ENCODE data around the gene LY6G6C. TPM values are rescaled to one million over a fixed set of nuclear protein-coding genes. Genes with fewer than 3 reads are reported as not detected.

The LY6G6C gene
- total and polyA plus RNA-seq, 10 of the 15 experiments (the other 5 are each of a cell fraction or from before 2014, with no cell fraction given), result not detected

- Histone ChIP-seq H3K27ac (ENCODE audit: control insufficient read depth, insufficient read depth) (no peak overlapping the region), H3K4me3 (no peak overlapping the region), H3K79me2 (ENCODE audit: control insufficient read depth, insufficient read depth, low read length) (peaks cover 27% of the 10 kb centered on the region), H3K36me3 (ENCODE audit: control insufficient read depth in 2 of 2, insufficient read depth in 2 of 2, low read length in 1 of 2) (peaks cover 6 to 15% of the 10 kb centered on the region in 2 experiments), H4K20me1 (ENCODE audit: control insufficient read depth, insufficient read depth) (0 out of 2 replicates have a peak, but pooled peaks cover 4% of the 10 kb centered on the region), H3K27me3 (replicated peaks in 1 of 2; ENCODE audit: control insufficient read depth in 2 of 2, insufficient read depth in 2 of 2, low read length in 1 of 2) (no peaks in the 10 kb centered on the region), H3K9ac (ENCODE audit: control insufficient read depth, insufficient read depth, low read length) (no peak overlapping the region), H2AFZ (ENCODE audit: control insufficient read depth, low read depth, low read length) (no peak overlapping the region), H3K4me1 (ENCODE audit: control insufficient read depth, insufficient read depth, low read length) (peaks cover 33% of the 10 kb centered on the region), H3K4me2 (ENCODE audit: control insufficient read depth, insufficient read depth) (peak overlapping the region; percentile 98), H3K9me3 (replicated peaks; ENCODE audit: control insufficient read depth, insufficient read depth, low read length) (no peaks in the 10 kb centered on the region)
- ATAC-seq, result no peak
- no peak for TF ChIP-seq CBX5 (IDR thresholded peaks at IDR 0.05; ENCODE audit: low read depth)
- TF ChIP-seq TAF1 (IDR thresholded peaks at IDR 0.05; ENCODE audit: borderline replicate concordance, low read depth, low read length), result no peak
- TF ChIP-seq ETV6 (conservative IDR thresholded peaks at IDR 0.05 in 1 of 2, IDR thresholded peaks at IDR 0.05 in 1 of 2; ENCODE audit: borderline replicate concordance in 1 of 2, low read depth in 1 of 2), result no peak
- TF ChIP-seq, protein P1, sequence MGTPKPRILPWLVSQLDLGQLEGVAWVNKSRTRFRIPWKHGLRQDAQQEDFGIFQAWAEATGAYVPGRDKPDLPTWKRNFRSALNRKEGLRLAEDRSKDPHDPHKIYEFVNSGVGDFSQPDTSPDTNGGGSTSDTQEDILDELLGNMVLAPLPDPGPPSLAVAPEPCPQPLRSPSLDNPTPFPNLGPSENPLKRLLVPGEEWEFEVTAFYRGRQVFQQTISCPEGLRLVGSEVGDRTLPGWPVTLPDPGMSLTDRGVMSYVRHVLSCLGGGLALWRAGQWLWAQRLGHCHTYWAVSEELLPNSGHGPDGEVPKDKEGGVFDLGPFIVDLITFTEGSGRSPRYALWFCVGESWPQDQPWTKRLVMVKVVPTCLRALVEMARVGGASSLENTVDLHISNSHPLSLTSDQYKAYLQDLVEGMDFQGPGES (IDR thresholded peaks at IDR 0.05), result no peak
- no peak for TF ChIP-seq GABPA (IDR thresholded peaks at IDR 0.05; ENCODE audit: low read depth)
- no peak for TF ChIP-seq RELA (IDR thresholded peaks at IDR 0.05; ENCODE audit: borderline replicate concordance, partially characterized antibody)
- no peak for TF ChIP-seq SUPT20H (IDR thresholded peaks at IDR 0.05; ENCODE audit: borderline replicate concordance, control insufficient read depth, low read depth, low read length)
- CTCF ChIA-PET, result interaction anchor here (0.5 to 15.8 kb wide), 15 partner anchors 8 to 1771 kb away, joined by 3 to 208 read pairs (median 5); partner anchors contain the start of genes HSPA1B, LY6G5C and MSH5
- RAD21 ChIA-PET (ENCODE audit: unreplicated experiment), result interaction anchor here (0.6 to 3.6 kb wide), 9 partner anchors 9 to 188 kb away, joined by 3 to 44 read pairs (median 6); partner anchors contain the start of genes ABHD16A, HSPA1A, HSPA1L and MSH5
- FAIRE-seq, result no peak
- intact Hi-C loops (cut with micrococcal nuclease; ENCODE audit: unreplicated experiment) (loop anchor here (5.0 kb wide), 1 partner anchor 48 kb away; the partner anchor contains the start of gene LY6G5C), in situ Hi-C loops (cut with MboI) (no loop called here)
- BruUV-seq (replicated peaks), result TSS peak; percentile 1
- DNase-seq (ENCODE audit: low read depth, low spot score), result no peak
- WGBS (ENCODE audit: insufficient coverage, insufficient replicate concordance, low lambda C conversion rate, missing lambda C conversion rate), result 95% methylated on average over 11 of the region's 11 CpGs
- SMC1A ChIA-PET (ENCODE audit: uncharacterized antibody, unreplicated experiment), result interaction anchor here (0.7 to 5.3 kb wide), 13 partner anchors 8 to 106 kb away, joined by 3 to 45 read pairs (median 4); partner anchors contain the start of genes ABHD16A, CLIC1, HSPA1A and HSPA1L
- POLR2A ChIA-PET, result interaction anchor here (0.9 to 2.8 kb wide), 10 partner anchors 9 to 328 kb away, joined by 3 to 30 read pairs (median 3); partner anchors contain the start of genes HSPA1B, MSH5 and NEU1
Observed at GRCh38 chr6:31730631-31731086, 9.1 kb upstream of the LY6G6C start.

Data from GM12878 (cell line).